Measurements from ENCODE around the gene POM121.
"Not testable (repeated sequence)": the region's sequence is repeated elsewhere in the genome, so short reads cannot be mapped to it uniquely, and the experiment has no call there.

POM121 gene

GRCh38 chr7:72925546-72926120 is 738 bp downstream of the POM121 start:
- no peak for TF ChIP-seq CTCF (IDR thresholded peaks at IDR 0.05; ENCODE audit: extremely low read depth, missing control alignments)
- no peak for DNase-seq (ENCODE audit: low spot score)

GRCh38 chr7:72927791-72928190 is 2.9 kb downstream of the POM121 start:
- DNase-seq (ENCODE audit: low spot score) = not testable (repeated sequence)

- not testable (repeated sequence) for DNase-seq (ENCODE audit: low spot score)
Measured at GRCh38 chr7:72928216-72928615, 3.3 kb downstream of the POM121 start.

- DNase-seq (ENCODE audit: low spot score) = not testable (repeated sequence)
Measured at GRCh38 chr7:72942022-72942705, 17.3 kb downstream of the POM121 start.

GRCh38 chr7:72942956-72943355 is 18.1 kb downstream of the POM121 start:
- not testable (repeated sequence) for DNase-seq (ENCODE audit: low spot score)

- DNase-seq (ENCODE audit: low spot score) = not testable (repeated sequence)
Measured at GRCh38 chr7:72944937-72945336, 20.0 kb downstream of the POM121 start.

- DNase-seq (ENCODE audit: low spot score) = not testable (repeated sequence)
Measured at GRCh38 chr7:72945597-72945996, 20.7 kb downstream of the POM121 start.

GRCh38 chr7:72946130-72946745 is 21.3 kb downstream of the POM121 start:
- DNase-seq (ENCODE audit: low spot score) = not testable (repeated sequence)

- not testable (repeated sequence) for DNase-seq (ENCODE audit: low spot score)
Measured at GRCh38 chr7:72948714-72949113, 23.8 kb downstream of the POM121 start.

GRCh38 chr7:72949276-72949675 is 24.4 kb downstream of the POM121 start:
- not testable (repeated sequence) for DNase-seq (ENCODE audit: low spot score)

GRCh38 chr7:72949686-72950085 is 24.8 kb downstream of the POM121 start:
- DNase-seq (ENCODE audit: low spot score) = not testable (repeated sequence)

GRCh38 chr7:72950432-72950831 is 25.5 kb downstream of the POM121 start:
- DNase-seq (ENCODE audit: low spot score) = not testable (repeated sequence)

- not testable (repeated sequence) for DNase-seq (ENCODE audit: low spot score)
Measured at GRCh38 chr7:72953901-72954562, 29.1 kb downstream of the POM121 start.

- DNase-seq (ENCODE audit: low spot score) = not testable (repeated sequence)
Measured at GRCh38 chr7:72954563-72955198, 29.8 kb downstream of the POM121 start.

- DNase-seq (ENCODE audit: low spot score) = not testable (repeated sequence)
Measured at GRCh38 chr7:72960029-72960428, 35.1 kb downstream of the POM121 start.

- not testable (repeated sequence) for DNase-seq (ENCODE audit: low spot score)
Measured at GRCh38 chr7:72960626-72961345, 35.9 kb downstream of the POM121 start.

- DNase-seq (ENCODE audit: low spot score) = not testable (repeated sequence)
Measured at GRCh38 chr7:72961346-72961650, 36.4 kb downstream of the POM121 start.

GRCh38 chr7:72963056-72963455 is 38.2 kb downstream of the POM121 start:
- not testable (repeated sequence) for DNase-seq (ENCODE audit: low spot score)

GRCh38 chr7:72965186-72965975 is 40.5 kb downstream of the POM121 start:
- DNase-seq (ENCODE audit: low spot score) = not testable (repeated sequence)

Measured in GM20000 (cell line).